OCI-LY7 (cell line): ENCODE measurements around the gene TXNDC8.

Experiments used
- EZH2phosphoT487 ChIP-seq: fragments of 200-600 bp; sonication (generic); IDR thresholded peaks from 2 replicates; pipeline ENCODE4 v1.6.1; 2018; ENCODE audit warnings: low read depth, borderline replicate concordance, mild to moderate bottlenecking, mixed run types, antibody characterized with exemption, low read length, moderate library complexity, mixed read lengths
- TF ChIP-seq, protein P1 (sequence below): fragments of 200-600 bp; sonication (generic); conservative IDR thresholded peaks from 2 replicates; pipeline ENCODE4 v1.5.1; 2014; ENCODE audit warnings: mild to moderate bottlenecking, antibody characterized with exemption, low read length, moderate library complexity, mixed read lengths

DNA sequence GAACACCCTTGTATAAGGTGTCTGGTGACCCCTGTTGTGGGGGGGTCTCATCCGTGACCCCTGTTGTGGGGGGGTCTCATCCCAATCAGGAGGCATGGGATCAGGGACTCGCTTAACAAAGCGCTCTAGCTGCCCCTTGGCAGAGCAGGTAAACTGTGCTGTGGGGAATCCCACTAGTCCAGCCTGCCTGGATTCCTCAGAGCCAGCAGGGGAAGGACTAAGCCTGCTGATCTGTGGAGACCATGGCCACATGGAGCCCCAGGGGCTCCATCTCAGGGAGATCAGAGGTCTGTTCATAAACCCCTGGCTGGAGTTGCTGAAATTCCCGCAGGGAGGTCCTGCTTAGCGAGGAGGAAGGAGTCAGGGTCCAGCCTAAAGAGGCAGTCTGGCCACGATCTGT is 45.8 kb upstream of the TXNDC8 start:
- TF ChIP-seq, protein P1, sequence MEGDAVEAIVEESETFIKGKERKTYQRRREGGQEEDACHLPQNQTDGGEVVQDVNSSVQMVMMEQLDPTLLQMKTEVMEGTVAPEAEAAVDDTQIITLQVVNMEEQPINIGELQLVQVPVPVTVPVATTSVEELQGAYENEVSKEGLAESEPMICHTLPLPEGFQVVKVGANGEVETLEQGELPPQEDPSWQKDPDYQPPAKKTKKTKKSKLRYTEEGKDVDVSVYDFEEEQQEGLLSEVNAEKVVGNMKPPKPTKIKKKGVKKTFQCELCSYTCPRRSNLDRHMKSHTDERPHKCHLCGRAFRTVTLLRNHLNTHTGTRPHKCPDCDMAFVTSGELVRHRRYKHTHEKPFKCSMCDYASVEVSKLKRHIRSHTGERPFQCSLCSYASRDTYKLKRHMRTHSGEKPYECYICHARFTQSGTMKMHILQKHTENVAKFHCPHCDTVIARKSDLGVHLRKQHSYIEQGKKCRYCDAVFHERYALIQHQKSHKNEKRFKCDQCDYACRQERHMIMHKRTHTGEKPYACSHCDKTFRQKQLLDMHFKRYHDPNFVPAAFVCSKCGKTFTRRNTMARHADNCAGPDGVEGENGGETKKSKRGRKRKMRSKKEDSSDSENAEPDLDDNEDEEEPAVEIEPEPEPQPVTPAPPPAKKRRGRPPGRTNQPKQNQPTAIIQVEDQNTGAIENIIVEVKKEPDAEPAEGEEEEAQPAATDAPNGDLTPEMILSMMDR: no peak
- no peak for TF ChIP-seq EZH2phosphoT487
